NOMO-1 treated with dmso at 0.1 percent for 144 hours (cell line): ENCODE measurements around the gene PDGFRB.

Experiments used
- DNase-seq: peaks from one replicate; lab custom pipeline; 2025; ENCODE audit not compliant: unreplicated experiment; lab: John Stamatoyannopoulos, UW

Gene PDGFRB

GRCh38 chr5:150117945-150118560 is 37.6 kb downstream of the PDGFRB start:
- DNase-seq: no peak

DNA sequence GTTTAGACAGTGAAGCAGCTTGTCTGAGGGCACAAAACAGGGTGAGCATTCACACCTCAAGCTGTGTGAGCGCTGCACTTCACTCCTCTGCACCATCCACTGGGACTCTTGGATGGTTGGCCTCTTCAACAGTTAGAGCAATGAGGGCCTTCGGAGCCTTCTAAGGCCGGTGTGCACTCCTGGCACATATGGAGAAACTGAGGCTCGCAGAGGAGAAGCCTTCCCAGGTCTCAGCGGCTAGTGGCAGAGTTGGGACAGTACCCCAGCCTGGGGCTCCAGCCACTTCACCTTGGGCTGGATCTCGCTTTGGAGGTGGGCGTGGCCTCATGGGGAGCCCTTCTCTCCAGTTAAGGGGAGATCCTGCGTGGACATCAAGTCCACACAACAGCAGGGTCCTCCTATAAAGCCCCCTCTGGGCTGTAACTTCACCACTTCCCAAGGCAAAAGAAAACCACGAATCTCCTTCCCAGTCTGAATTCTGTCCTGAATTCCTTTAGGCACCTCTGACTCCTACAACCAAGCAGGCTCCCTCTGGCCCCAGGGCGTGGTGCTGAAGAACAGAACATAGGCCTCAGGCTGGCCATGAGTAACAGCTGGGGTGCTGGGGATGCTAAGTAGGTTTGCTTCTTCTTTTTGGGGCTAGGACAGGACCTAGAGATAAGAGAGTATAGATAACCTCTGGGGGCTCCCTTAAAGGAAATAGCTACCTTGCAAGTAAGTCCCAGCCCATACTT is 38.8 kb downstream of the PDGFRB start:
- DNase-seq: no peak

GRCh38 chr5:150114773-150115408 is 40.8 kb downstream of the PDGFRB start:
- no peak for DNase-seq

DNA sequence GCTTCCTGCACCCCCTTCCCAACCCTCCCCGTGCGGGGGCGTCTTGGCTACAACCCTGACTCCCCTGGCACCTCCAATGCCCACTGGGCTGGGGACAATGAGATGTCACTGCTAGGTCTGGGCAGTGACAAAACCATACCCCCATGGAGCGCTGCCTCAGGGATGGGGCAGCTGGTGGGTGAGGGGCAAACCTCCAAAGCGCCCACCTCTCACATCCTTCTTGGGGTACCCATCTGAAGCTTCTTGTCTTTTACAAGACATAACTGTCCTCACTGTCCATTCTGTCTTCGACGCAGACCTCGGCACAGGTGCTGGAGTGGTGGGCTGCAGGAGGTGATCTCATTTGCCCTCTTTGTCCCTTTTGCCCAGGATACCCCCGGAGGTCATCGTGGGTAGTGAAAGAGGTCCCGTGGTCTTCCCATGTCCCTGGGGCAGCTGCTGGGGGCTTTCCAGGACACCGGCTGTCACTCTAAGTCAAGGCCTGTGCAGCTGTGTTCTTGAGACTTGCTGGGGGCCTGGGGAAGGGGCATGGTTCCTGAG is 41.5 kb downstream of the PDGFRB start:
- DNase-seq: no peak

DNA sequence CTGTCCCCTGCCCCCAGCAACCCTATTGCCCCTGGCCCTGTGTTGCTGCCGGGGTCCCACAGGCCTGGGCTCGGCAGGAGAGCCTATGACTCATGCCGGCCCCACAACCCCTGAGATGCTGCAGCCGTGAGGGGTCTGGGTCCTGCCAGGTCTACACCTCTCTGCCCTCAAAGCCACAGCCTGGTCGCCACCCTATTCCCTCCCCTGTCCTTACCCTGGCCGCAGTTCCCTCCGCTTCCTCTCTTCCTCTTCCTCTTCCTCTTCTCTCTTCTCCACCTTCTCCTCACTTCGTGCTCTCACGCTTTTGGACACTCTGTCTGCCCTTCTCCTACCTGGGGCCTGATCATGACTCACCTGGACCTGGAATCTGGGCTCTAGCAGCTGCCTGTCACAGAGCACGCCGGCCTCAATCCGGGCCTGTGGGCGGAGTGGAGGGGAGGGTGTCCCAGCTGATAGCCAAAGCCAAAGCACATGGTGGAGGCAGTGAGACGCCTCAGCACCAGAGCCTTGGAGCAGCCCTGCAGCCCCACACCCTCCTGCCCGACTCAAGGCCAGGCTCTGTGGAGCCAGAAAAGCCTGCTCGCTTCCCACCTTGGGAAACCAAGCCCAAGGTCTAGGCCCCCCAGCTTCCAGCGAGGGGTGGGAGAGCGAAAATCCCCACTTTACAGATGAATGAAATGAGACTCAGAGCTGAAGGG is 42.4 kb downstream of the PDGFRB start:
- no peak for DNase-seq

GRCh38 chr5:150112201-150113046 is 43.2 kb downstream of the PDGFRB start:
- no peak for DNase-seq

GRCh38 chr5:150111122-150111521 is 44.5 kb downstream of the PDGFRB start:
- no peak for DNase-seq

GRCh38 chr5:150109921-150110320 is 45.7 kb downstream of the PDGFRB start:
- DNase-seq: no peak

DNA sequence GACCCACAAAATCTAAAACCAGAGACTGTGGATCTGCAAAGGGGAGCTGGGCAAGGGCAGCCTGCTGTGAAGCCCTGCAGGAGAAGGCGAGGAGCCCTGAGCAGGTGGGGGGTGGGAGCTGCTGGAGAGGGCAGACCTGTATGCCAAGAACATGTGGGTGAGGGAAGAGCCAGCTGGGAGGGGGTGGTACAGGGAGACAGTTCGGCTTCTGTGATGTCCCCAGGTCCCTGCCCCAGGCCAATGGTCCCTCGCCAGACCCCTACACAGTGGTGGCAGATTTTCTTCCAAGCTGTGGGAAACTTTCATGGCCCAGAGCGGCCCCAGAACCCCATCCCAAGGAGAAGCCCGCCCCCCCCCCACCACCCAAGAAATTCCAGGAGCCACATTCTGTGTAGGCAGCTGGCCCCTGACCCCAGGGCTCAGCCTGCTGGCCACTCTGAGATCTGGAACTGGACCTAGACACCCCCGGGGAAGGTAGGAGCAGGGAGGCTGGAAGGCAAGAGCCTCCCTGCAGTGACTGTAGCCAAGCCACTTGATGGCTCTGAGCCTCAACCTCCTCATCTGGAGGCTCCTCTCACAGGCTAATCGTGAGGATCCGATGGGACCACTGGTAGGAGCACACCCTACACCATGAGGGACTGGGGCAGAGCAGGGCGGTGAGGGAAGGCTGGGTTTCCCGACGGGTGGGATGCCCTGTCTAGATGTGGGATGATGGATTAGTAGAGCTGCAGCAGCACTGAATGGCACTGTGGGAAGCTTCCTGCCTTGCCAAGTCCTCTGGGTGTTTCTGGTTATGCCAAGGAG is 46.7 kb downstream of the PDGFRB start:
- DNase-seq: no peak

DNA sequence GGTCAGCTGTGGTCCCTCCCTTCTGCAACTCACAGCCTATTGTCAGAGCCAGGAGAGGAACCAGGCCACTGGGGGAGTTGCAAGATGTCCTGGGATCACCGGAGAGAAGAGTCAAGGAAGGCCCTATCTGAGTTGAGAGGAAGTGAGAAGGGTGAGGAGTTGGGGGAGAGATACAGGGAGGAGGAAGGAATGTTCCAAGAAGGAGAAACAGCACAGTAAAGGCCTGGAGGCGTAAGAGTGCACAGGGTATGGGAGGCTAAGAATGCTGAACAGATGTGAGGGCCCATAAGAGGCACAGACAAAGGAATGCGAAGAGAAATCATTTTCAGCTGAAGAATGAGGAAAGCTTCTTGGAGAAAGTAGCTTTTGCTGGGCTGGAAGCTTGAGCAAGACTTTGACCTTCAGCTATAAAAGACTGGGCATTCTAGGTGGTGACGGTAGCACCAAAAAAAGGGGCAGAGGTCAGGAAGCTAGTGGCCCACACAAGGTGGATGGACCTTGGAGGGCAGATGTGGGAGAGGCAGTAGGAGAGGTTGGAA is 47.7 kb downstream of the PDGFRB start:
- no peak for DNase-seq

- DNase-seq: no peak
Measured at GRCh38 chr5:150106674-150107426, 48.8 kb downstream of the PDGFRB start.

GRCh38 chr5:150105928-150106615 is 49.6 kb downstream of the PDGFRB start:
- no peak for DNase-seq

DNA sequence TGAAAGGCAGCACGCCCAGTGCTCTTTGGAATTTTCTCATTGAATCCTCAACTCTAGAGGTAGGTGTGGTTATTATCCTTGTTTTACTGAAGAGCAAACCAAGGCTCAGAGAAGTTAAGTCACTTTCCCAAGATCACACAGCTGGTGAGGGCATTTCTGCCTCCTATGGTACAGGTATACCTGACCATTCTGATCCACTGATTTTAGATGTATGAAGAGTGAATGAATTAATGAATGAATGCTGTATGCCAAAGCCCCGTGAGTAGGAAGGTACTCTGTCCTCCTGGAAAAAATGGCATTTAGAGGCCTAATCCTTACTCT is 51.1 kb downstream of the PDGFRB start:
- DNase-seq: no peak

DNA sequence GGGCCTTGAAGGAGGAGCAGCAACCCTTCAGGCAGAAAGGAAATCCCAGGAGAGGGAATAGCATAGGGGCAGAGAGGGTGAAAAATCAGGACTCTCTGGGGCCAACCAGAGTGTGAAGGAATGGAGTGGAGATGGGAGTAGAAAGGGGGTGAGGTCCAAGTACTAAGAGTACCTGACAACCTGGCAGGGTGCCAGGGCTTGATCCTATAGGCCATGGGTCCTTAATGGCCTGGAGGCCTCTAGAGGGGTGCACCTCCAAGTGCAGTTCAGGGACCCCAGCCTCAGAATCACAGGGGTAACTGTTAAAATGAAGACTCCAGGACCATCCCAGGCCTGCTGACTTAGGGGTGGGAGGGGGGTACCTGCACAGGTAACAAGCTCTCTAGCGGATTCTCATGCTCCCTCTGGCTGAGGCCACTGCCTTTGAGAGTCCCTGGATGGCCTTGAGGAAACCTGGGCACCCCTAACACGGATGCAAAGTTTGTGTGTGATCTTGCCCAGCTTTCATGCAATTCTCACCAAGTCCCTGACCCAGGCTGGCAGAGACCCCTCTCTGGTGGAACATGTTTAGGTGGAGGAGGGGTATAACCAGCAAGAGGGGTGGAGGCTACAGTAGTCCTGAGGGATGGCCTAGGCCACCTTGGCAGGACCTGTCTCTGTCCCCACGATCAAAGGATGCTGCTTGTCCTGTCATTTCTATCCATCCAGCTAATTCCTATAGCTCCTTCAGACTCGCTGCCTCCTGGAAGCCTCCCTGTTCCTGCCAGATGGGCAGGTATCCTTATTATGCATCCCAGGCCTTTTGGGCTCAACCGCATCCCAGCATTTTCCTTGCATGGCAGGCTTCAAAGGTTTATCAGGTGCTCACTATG is 51.7 kb downstream of the PDGFRB start:
- no peak for DNase-seq

GRCh38 chr5:150101023-150101422 is 54.6 kb downstream of the PDGFRB start:
- no peak for DNase-seq

DNA sequence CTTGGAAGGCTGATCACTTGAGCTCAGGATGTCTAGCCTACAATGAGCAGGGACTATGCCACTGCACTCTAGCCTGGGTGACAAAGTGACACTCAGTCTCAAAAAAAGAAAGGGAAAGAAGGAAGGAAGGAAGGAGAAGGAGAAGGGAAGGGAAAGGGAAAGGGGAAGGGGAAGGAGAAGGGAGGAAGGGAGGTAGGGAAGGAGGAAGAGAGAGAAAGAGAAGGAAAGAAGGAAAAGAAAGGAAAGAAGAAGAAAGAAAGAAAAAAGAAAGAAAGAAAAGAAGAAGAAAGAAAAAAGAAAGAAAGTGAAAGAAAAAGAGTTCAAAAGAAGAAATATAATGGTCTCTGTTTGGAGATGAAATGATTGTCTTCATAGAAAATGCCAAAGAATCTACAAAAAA is 58.5 kb downstream of the PDGFRB start:
- DNase-seq: no peak

- no peak for DNase-seq
Measured at GRCh38 chr5:150092159-150092787, 63.4 kb downstream of the PDGFRB start.
